Midbrain (tissue), 1 donor: ENCODE results near the gene CYREN.

Experiments
- DNase-seq: peaks from one replicate; lab custom pipeline; 2025; lab: John Stamatoyannopoulos, UW

The CYREN gene

DNA sequence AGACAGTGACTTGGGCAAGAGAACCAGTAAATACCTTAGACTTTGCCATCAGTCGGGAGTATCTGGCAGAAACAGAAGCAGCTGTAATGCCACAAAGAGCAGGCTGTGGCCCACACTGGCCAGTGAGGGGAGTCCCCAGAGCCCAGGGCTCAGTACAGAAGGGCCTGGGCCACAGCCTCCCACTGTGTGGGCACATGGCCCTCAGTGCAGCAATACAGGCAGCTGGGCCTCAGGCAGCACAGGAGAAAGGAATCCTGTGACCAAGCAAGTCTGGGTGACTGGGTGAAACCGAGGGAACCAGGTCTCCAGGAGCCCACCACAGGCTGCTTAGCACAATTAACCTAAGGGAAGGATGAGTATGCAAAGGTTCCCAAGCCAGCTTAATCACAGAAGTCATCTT is 26.8 kb upstream of the CYREN start:
- DNase-seq, result no peak

DNA sequence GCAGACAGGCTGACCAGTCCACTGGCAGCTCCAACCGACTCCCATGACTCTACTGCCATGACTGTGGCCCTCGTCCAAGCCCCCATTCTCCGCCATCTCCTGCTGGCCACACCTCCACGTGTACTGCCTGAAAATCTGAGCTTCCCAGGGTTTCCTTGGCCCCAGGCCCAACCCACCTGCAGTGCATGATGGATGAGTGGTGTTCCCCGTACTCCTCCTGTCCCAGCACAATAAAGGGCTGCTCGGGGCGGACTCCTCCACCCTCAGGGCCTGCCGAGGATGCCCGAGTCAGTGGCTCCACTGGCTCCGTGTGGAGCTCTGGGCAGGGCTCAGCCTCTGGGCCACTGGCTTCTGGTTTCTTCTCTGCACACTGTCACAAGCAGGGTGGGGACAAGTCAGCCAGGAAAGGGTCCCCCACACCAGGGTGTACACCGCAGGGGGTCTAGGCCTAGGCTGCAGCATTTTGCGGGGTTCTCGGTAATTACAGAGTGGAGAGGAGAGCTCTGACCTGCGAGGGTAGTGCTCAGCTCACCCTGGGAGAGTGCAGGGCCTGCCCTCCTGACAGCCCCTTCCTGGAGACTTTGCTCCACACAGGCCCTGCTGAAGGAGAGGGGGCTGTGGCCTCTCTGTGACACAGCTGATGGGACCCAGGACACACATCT is 25.6 kb upstream of the CYREN start:
- no peak for DNase-seq

DNA sequence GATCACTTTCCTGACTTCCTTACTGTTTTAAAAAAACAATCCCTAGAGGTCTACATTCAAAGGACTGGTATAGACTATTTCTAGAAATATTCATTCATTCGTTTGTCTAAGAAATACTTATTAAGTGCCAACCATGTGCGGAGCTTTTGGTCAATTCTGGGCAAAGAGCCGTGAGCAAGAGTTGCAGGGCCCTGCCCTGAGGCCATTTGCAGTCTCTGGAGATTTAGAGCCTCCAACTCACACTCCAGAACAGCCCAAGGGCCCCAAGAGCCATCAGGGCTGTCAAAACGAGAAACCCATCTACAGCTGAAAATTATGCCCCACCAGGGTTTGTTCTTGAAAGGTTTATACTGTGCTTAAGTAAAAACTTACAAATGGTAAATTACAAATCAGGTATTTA is 24.6 kb upstream of the CYREN start:
- no peak for DNase-seq

DNA sequence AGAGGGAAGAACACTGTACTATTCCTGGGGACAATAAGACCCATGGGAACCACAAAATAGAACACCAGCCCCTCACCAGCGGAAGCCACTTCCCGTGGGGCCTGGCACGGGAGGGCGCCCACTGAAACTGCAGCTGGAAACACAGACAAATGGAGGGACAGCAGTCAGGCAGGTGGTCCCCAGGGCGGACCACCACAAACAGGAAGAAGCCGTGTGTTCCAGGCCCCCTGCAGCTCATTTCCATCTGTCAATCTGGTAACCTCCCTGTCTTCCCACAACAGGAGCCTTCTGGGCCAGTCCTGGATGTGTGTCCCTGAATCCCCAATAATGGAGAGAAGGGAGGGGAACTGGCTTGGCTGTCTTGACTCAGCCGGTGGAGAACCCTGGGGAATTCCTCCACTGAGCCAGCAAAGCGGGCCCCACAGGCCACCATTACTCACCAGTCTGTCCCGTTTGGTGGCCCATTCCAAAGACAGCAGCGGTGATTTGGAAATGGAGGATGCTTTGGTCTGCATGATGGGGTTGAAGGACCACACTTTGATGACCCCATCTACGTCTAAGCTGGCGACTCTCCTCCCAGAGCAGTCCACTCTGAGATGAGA is 24.1 kb upstream of the CYREN start:
- no peak for DNase-seq

DNA sequence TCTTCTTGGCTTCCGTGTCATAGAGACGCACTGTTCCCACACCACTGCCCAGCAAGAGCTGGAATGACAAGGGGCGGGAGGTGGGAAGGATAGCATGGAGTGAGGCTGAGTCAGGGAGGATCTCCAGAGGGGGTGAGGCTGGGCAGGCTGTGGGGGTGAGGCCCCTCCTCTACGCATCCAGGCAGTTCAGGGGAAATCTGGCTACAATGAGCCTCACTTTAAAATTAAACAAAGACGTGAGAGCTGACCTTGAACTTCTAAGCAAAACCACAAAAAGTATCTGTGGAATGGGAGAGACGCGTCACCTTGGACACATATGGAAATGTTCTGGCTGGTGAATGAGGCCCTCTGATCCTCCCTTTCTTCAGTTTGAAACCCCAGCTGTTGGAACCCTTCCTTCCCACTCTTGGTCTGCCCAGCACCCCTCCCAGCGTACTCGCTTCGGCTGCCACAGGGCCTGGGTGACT is 23.1 kb upstream of the CYREN start:
- DNase-seq, result no peak

DNA sequence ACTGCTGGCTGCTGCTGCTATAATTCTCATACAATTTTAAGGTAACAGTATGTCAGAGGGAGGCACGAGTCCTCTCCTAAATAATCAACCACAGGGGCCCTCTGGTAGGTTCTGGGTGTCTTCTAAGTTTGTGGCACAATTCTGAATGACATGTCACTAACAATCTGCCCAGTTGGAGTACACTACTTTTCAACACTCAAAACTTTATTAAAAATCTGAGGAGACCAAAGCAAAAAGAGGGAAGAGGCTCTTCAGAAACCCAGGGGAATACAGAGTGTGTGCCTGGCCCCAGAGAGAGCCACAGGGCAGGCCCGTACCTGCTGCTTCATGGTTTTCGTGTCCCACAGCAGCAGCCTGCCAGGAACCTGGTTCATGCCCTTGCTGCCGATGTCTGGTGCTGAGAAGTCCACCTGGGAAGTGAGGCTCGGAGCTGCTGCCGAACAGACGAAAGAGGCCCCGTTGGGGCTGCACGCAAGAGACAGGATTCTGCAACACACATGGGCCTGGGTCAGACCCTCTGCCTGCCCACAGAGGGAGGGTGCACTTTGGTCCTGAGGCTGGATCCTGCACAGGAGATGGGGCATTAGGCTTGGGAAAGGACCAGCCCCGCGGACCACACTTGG is 22.5 kb upstream of the CYREN start:
- DNase-seq, result no peak

DNA sequence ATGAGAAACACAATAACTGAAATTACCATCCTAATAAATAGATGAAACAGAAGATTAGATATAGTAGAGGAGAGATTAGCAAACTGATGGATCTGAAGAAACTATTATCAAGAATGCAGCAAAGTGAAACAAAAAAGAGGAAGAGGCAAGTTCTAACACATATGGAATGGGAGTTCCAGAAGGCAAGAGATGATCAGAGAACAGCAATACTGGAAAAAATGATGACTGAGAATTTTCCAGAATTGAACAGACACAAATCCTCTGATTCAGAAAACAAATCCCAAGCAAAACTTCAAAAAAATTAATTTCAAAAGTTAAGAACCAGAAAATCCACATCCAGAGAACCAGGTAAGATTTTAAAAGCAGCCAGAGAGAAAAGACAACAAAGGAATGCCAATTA is 20.2 kb upstream of the CYREN start:
- DNase-seq, result no peak

DNA sequence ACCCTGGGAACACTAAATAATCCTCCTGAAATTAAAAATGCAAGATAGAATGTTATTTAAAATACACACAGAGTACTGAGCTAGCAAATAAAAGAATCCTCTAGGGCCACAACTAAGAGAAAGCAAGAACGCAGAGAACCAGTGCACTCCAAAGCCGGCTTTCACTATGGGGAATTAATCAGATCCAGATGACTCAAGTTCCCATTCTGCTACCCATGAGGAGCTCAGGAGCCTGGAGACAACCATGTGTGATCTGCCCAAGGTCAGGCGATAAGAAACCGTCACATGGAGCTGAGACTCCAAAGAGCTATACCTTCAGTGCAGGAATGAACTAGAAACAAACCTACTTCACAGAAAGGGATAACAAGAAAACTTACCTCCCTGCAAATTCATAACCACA is 19.5 kb upstream of the CYREN start:
- no peak for DNase-seq

DNA sequence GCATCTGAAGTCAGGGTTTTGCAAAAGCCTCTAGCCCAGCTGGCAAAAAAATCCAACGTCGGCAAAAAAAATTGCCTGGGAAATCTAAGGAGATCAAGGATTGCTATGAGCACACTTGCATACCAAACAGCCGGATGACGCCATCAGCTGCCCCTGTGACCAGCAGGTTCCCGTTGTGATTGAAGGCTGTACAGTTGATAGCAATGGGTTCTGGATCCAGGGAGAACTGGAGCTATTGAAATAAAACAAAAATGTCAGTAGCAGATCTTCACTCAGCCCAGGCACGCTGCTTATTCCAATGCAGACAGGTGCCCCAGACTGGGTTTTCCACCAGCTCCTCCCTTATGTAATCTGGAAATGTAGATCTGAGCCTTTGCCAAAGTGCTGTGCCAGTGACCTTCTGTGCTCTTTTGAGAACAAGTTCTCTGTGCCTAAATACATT is 18.7 kb upstream of the CYREN start:
- no peak for DNase-seq

DNA sequence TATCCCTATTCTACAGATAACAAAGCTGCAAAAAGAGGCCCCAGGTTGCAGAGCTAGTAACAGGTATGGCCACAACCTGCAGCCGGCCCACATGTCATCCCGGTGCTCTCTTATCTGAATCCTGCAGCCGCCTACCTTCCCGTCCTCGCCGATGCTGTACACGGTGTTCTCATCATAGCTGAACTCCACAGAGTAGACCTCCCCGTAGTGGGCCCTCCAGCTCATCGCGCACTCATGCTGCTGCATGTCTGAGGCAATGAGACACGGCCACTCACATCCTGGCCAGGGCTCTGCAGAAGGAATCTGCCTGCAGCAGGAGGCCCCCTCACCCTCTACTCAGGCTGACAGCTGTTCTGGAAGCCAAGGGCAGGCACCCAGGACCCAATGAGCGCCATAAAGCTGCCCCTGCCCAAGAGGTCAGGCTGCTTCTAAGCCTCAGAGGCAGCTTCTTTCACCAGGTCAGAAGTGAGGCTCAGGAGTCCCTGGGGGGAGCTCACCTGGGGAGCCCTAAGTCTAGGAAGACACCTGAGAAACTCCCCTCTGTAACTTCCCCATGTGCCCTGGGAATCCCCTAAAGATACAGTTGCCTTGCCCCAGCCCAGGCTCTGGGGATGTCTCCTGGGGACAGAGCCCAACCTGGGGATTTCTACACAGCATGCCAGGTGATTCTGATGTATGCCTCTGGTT is 17.9 kb upstream of the CYREN start:
- DNase-seq, result no peak

DNA sequence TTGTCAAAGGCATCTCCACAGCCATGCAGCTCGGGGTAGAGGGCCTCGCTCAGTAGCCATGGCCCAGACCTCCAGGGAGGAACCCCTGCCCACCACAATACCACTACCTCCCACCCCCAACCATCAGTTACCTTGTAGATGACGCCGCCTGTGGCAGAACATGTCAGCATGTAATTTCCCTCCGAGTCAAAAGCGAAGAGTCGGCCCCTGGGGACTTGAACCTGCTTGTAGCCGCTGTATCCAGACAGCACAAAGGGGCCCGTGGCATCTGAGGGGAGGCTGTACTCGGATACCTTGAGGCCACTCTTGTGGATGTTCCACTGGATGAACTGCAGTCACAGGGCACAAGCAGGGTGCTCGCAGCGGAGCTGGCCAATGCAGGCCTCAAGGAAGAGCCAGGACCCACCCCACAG is 16.3 kb upstream of the CYREN start:
- no peak for DNase-seq

DNA sequence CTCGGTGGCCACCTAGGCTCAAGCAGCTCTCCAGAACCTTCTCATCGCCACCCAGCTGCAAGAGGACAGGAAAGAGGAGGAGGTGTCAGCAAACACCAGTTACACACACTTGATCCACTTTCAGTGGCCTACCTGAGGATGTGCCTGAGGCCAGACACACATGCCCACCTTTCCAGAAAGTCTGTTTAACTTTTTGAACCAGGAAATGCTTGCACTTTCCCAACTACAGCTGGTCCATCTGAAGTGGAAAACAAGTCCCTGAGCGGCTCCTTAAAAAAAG is 15.7 kb upstream of the CYREN start:
- no peak for DNase-seq

DNA sequence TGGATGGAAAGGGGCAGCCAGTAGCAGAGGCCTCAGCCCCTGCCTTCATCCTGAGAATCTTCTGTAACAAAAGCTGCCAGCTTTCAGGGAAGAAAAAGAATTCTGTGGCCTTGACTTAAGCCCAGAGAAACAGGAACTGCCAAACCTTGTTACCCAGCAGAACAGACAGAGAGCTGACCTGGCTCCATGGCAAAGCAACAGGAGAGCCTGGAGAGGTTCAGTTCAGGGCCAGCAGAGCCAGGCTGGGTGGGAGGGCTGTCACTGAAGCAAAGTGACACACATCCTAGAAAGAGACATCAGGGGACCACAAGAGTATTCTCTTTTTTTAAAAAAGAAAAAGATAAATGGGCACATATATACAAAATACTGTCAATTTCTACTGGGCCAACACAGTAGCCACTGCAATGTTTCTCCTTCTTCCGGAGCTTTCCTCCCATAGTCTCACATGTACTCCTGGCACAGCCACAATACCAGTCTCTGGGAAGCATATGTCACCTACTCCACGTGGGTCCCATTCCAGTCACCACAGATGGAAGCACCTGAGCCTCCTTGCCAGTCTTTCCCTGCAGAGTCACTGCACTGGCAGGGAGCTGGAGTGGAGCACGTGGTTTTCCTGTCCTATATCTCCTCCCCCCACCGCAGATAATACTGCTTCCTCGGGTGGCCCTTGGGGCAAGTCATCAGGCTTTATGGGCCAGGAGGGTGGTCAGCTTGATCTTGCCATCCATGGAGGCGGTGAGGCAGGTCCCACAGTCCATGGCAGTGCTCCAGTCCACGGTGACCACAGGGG is 15.2 kb upstream of the CYREN start:
- no peak for DNase-seq

DNA sequence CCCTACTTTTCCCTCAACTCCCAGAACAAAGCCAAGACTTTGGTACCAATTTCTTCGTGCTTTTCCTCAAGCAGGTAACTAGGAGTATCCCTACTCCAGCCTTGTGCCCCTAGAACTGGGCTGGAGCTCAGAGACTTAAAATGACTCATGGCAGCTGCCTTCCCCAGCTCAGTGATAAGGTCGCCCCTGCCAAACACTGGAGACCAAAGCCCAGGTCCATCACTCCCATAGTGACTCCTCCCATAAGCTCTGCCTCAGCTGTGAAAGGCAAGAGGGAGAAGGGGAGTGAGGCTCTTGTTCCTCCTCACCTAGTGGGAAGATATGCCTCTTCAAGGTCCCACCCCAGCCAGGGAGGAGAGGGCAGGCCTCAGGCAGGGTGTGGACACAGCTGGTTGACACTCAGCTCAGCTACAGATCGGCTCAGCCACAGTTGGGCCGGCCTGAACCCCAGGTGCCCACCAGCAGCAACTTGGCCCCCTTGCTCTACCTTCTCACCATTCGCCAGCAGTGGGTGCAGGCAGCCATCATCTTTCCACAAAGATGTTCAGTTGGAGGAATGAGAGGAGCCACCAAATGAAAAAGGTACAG is 13.8 kb upstream of the CYREN start:
- DNase-seq, result no peak

DNA sequence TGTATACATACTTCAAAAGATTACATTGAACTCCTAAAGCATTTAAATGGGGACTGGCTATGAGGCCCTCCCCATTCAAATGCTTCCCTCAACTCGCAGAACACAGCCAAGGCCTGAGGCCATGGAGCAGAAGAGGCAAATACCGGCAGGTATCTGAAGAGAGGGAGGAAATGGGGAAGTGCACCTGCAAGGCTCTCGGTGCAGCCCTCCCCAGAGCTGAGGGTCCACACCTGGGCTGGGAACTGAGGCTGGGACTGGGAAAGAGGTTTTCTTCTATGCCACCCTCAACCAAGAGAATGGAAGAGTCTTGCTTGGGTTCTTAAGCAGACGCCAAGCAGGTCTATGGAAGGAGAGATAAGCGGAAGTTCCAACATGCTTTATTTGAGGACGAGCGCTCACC is 13.0 kb upstream of the CYREN start:
- no peak for DNase-seq

DNA sequence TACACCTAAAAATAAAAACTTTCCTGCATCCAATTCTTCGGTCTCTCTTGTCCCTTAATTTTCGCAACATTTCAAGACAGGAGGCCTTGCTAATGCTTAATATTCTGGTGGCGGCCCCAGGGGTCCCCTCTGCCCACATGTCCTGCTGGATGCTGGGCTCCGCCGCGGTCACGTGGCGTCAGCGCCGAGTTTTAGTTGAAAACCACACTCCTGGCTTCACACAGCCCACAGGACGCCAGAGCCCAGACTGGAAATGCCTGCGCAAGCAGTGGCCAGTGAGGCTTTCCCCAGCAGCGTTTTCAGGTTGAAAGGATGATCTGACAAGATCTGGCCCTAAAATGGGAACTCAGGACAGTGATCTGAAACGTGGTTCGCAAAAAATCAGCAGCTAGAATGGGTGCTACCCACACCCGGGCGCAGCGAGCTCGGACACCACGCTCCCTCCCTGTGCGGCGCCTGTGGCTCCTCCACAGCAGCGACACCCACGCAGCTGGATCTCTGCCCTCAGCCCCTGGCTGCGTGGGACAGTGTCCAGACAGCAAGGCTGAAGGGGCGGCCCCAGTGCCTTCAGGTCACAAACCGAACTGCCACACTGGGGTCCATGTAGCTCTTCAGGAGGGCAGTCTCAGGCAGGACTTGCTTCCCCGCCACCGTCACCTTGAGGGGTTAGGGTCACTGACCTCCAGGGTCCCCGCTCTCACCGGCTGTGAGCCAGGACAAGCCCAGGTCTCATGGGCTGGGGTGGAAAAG is 11.6 kb upstream of the CYREN start:
- no peak for DNase-seq

DNA sequence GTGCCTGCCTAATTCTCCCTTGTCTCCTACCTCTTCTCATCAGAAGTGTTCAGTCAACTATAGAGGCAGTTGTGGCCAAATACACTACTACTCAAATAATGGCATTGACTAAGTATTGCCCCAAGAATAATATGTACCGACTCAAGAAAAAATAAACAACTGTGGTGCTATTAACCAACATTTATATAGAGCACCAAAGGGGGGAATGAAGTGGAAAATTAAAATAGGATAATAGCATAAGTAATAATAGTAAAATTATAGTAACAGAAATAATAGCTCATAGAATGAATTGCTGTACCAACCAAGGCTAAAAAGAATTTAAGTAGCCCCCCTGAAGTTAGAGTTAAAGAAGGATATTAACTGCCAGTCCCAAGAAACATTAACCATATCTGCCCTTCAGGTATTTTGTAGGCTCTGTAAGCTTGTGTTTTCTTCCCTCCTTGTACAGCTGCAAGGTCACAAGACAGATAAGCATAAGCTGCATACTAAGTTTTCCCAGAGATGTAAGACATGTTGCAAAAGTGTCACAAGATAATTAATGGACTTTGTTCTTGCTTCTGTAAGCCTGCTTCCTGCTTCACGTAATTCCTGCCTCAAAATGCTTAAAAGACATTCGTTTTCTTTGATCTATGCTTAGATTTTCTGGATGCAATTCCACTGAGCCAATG is 10.9 kb upstream of the CYREN start:
- no peak for DNase-seq

DNA sequence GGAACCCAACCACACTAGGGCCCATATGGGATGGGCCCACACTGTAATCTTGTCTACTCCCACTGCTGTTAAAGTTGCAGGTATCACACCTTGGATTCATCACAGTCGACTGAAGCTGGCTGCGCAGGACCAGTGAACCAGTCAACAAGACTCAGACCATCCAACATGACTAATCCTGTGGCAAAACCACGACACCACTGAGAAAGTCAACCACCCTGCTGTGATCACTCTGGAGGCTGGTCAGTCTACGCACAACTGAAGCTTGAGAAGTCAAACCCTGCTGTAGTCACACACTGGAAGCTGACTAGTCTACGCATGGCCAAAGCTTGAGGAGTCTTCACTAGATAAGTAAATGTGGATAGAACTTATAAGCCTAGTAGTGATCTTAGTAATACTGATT is 9.6 kb upstream of the CYREN start:
- DNase-seq, result no peak

DNA sequence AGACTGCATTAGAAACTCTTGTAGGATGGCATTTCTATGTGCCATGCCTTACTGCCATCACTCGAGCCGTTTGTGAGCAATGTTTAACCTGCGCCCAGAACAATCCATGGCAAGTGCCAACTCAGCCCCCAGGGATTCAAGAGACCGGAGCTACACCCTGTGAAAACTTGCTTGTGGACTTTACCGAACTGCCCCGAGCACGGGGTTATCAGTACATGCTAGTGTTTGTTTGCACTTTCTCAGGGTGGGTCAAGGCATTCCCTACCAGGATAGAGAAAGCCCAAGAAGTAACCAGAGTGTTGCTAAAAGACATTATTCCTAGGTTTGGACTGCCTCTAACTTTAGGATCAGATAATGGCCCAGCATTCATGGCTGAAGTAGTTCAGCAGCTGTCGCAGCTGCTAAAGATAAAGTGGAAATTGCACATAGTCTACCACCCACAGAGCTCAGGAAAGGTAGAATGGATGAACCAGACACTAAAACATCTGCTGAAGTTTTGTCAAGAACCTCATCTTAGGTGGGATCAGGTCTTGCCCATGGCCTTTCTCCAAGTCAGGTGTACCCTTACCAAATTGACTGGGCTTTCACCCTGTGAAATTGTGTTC is 8.9 kb upstream of the CYREN start:
- no peak for DNase-seq

DNA sequence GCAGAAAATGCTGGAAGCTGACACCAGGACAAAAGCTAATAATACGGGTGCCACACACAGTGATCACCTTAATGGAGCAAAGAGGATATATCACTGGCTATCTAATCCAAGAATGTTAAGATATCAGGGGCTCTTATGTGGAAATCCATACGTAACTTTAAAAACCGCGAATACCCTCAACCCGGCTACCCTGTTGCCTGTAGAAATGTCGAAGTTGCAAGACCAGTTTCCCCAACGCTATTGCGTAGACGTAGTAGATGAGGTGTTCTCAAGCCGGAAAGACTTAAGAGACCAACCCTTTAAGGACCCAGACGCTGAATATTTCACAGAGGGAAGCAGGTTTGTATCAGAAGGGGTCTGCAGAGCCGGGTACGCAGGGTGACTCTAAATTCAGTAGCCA is 7.9 kb upstream of the CYREN start:
- DNase-seq, result no peak
